Endothelial cell of umbilical vein (primary cell): ENCODE results near the gene FLT3LG. TPM values are rescaled to one million over a fixed set of nuclear protein-coding genes. Genes with fewer than 3 reads are reported as not detected.

Experiments
- BruUV-seq: library from RNA; stranded (reverse); fragments of 400-500 nt; replicated peaks from 2 replicates; lab custom pipeline; 2021; lab: Mats Ljungman, UMichigan
- CTCF ChIA-PET: fragments of 300-600, 350-600 bp; sonication (Branson Sonifier 250); formaldehyde crosslinking; loops from one replicate; lab custom pipeline; 2021; ENCODE audit warnings: antibody characterized with exemption, inconsistent platforms; lab: Charles Lee
- POLR2A ChIA-PET: fragments of 300-600, 350-600 bp; sonication (Branson Sonifier 250); formaldehyde crosslinking; loops from one replicate; lab custom pipeline; 2021; ENCODE audit warnings: antibody characterized with exemption, inconsistent platforms; lab: Charles Lee
- DNase-seq: peaks from one replicate; pipeline ENCODE4 v3.0.0-alpha.2; 2011; ENCODE audit warnings: low read depth, low spot score
- FAIRE-seq: peaks from 2 replicates; lab custom pipeline; 2011; peaks lifted over from hg19 to GRCh38; lab: Jason Lieb, UNC
- H2AFZ ChIP-seq: 2 replicates; pipeline ENCODE4 v1.6.0; 2012; ENCODE audit warnings: low read depth, low read length, control low read depth, inconsistent platforms
- H3K27ac ChIP-seq: 2 replicates; pipeline ENCODE4 v1.5.1; 2011; ENCODE audit warnings: low read depth, mild to moderate bottlenecking, control low read depth, low read length, moderate library complexity; ENCODE audit not compliant: insufficient read depth
- H3K27me3 ChIP-seq, 2 experiments: 2 replicates each; pipeline versions ENCODE4 v1.6.0 to v1.6.1; 2011; ENCODE audit warnings: low read length in 2 of 2, mixed read lengths in 1 of 2; ENCODE audit not compliant: control insufficient read depth in 2 of 2, insufficient read depth in 2 of 2
- H3K36me3 ChIP-seq, 2 experiments: 2 replicates in 1 of 2; 3 replicates in 1 of 2; pipeline ENCODE4 v1.5.1; 2011; ENCODE audit warnings: low read length in 2 of 2, mild to moderate bottlenecking in 1 of 2, moderate library complexity in 1 of 2; ENCODE audit not compliant: control insufficient read depth in 2 of 2, insufficient read depth in 2 of 2; ENCODE audit errors: extremely low read depth in 1 of 2
- H3K4me1 ChIP-seq: 3 replicates; pipeline ENCODE4 v1.5.1; 2011; ENCODE audit warnings: mild to moderate bottlenecking, low read length; ENCODE audit not compliant: control insufficient read depth, insufficient read depth; ENCODE audit errors: extremely low read depth
- H3K4me2 ChIP-seq: 2 replicates; pipeline ENCODE4 v1.6.1; 2011; ENCODE audit warnings: low read length, control low read depth, mixed read lengths; ENCODE audit not compliant: insufficient read depth
- H3K4me3 ChIP-seq, 3 experiments: fragments of 200-600 bp in 1 of 3; sonication (generic), shearing (Covaris generic) in 1 of 3; replicated peaks in 1 of 3; 2 replicates each; pipeline ENCODE4 v1.5.1; 2011 to 2016; ENCODE audit warnings: control low read depth in 3 of 3, low read length in 3 of 3, mild to moderate bottlenecking in 2 of 3, inconsistent platforms in 1 of 3, low read depth in 1 of 3, moderate library complexity in 1 of 3; ENCODE audit not compliant: insufficient read depth in 1 of 3
- H3K79me2 ChIP-seq: 2 replicates; pipeline ENCODE4 v1.6.0; 2012; ENCODE audit warnings: low read length, inconsistent platforms; ENCODE audit not compliant: control insufficient read depth, insufficient read depth
- H3K9ac ChIP-seq: replicated peaks from 2 replicates; pipeline ENCODE3; 2011; ENCODE audit warnings: low read length, control low read depth; ENCODE audit not compliant: insufficient read depth; ENCODE audit errors: extremely low read depth
- H3K9me1 ChIP-seq: replicated peaks from 3 replicates; pipeline ENCODE4 v1.6.0; 2011; ENCODE audit warnings: mild to moderate bottlenecking, low read length; ENCODE audit not compliant: control insufficient read depth, insufficient read depth; ENCODE audit errors: extremely low read depth
- H3K9me3 ChIP-seq: replicated peaks from 2 replicates; pipeline ENCODE4 v1.5.1; 2012; ENCODE audit warnings: low read length, inconsistent platforms; ENCODE audit not compliant: control insufficient read depth, insufficient read depth
- H4K20me1 ChIP-seq: replicated peaks from 2 replicates; pipeline ENCODE3; 2011; ENCODE audit warnings: mild to moderate bottlenecking, low read length; ENCODE audit not compliant: control insufficient read depth, insufficient read depth; ENCODE audit errors: extremely low read depth
- CTCF ChIP-seq, 2 donors: IDR thresholded peaks; 1 replicate in 1 of 2; 2 replicates in 1 of 2; pipeline ENCODE4 v1.5.1; 2011; ENCODE audit warnings: low read length in 2 of 2, mild to moderate bottlenecking in 2 of 2, moderate library complexity in 2 of 2, control low read depth in 1 of 2, inconsistent platforms in 1 of 2, low read depth in 1 of 2; ENCODE audit not compliant: insufficient read depth in 1 of 2; ENCODE audit errors: extremely low read depth in 1 of 2
- JUN ChIP-seq: IDR thresholded peaks from 2 replicates; pipeline ENCODE4 v1.6.1; 2011; ENCODE audit warnings: borderline replicate concordance, low read depth; ENCODE audit not compliant: insufficient read length, insufficient read depth
- MAX ChIP-seq: IDR thresholded peaks from 2 replicates; pipeline ENCODE4 v1.6.1; 2011; ENCODE audit not compliant: insufficient read depth, insufficient read length
- MYC ChIP-seq: IDR thresholded peaks from one replicate; pipeline ENCODE4 v1.6.1; 2011; ENCODE audit warnings: mild to moderate bottlenecking, low read depth, low read length
- POLR2A ChIP-seq: IDR thresholded peaks from 2 replicates; pipeline ENCODE4 v1.6.1; 2012; ENCODE audit warnings: low read depth, mild to moderate bottlenecking, control low read depth, low read length
- dilution Hi-C: fragments of 300-500 bp; cut with MboI; formaldehyde crosslinking; loops from one replicate; pipeline ENCODE4 v1.15.0; 2019; ENCODE audit warnings: low sequenced_read_pairs; ENCODE audit not compliant: extremely low pct_ligation_motif_present
- intact Hi-C: fragments of 100-400 bp; cut with micrococcal nuclease; formaldehyde crosslinking; loops from one replicate; pipeline ENCODE4 v1.10.0; 2022
- polyA plus RNA-seq, 4 experiments: library from polyadenylated mRNA; depleted of rRNA in 3 of 4; stranded (reverse) in 3 of 4; unstranded in 1 of 4; fragments of >200 nt; gene quantifications; 2 replicates each; pipeline versions ENCODE4 v1.2.1 to v1.2.3, GENCODE V29; 2011 to 2012; ENCODE audit warnings: missing spikeins in 1 of 4
- total RNA-seq: library from RNA; stranded (reverse); gene quantifications from 2 replicates; pipeline ENCODE4 v1.2.3, GENCODE V29; 2021

The FLT3LG gene
- total and polyA plus RNA-seq, 2 donors (not counting 3 experiments of a cell fraction or from before 2014, with no cell fraction given), result 5.0 to 5.7 TPM

- TF ChIP-seq JUN (no peak), POLR2A (no peak), MAX (no peak), MYC (no peak), CTCF (IDR thresholded peaks at IDR 0.05; ENCODE audit: extremely low read depth in 1 of 2, insufficient read depth in 1 of 2, low read depth in 1 of 2, low read length in 2 of 2) (no peak)
- no TSS peak for BruUV-seq
- H3K4me2 ChIP-seq, result no peak overlapping the region
- no peaks in the 10 kb centered on the region for H3K79me2 ChIP-seq
- no peaks in the 10 kb centered on the region for H3K9me1 ChIP-seq
- no peaks in the 10 kb centered on the region for H4K20me1 ChIP-seq
- H2AFZ ChIP-seq, result no peak overlapping the region
- POLR2A ChIA-PET, result no interaction called here
- no peak overlapping the region for H3K9ac ChIP-seq
- CTCF ChIA-PET, result interaction anchor here (2.1 to 2.4 kb wide), 2 partner anchors 10 to 17 kb away, joined by 7 to 10 read pairs; no protein-coding TSS in a partner anchor
- intact Hi-C loops (no loop called here), dilution Hi-C loops (no loop called here)
- H3K27me3 ChIP-seq, result peaks cover 80 to 86% of the 10 kb centered on the region in 2 experiments
- H3K27ac ChIP-seq, result no peak overlapping the region
- no peaks in the 10 kb centered on the region for H3K4me1 ChIP-seq
- no peak overlapping the region for H3K4me3 ChIP-seq
- H3K36me3 ChIP-seq, result no peaks in the 10 kb centered on the region
- DNase-seq, result no peak
- FAIRE-seq, result no peak
- H3K9me3 ChIP-seq, result no peaks in the 10 kb centered on the region
These were observed 48.0 kb upstream of the FLT3LG start for GRCh38 chr19:49425922-49426592.
